Cardiac fibroblast (primary cell): ENCODE measurements around the gene SSX2IP.

Experiments used
- DNase-seq, 2 donors: peaks; one replicate each; pipeline versions ENCODE4 v3.0.0 to v3.0.0-alpha.2; 2010; ENCODE audit warnings: low read depth in 2 of 2
- H3K4me3 ChIP-seq, 2 donors: replicated peaks in 1 of 2; 1 replicate in 1 of 2; 2 replicates in 1 of 2; pipeline ENCODE4 v1.5.1; 2011; ENCODE audit warnings: low read depth in 2 of 2, low read length in 2 of 2, mild to moderate bottlenecking in 2 of 2, moderate library complexity in 1 of 2
- CTCF ChIP-seq: IDR thresholded peaks from one replicate; pipeline ENCODE4 v1.5.1; 2011; ENCODE audit warnings: low read depth, mild to moderate bottlenecking, low read length, inconsistent platforms

The SSX2IP gene

GRCh38 chr1:84689514-84690396 is 506 bp downstream of the SSX2IP start:
- TF ChIP-seq CTCF, result peak; percentile 46
- DNase-seq, result peak; percentile 44 to 54
- peak overlapping the region; percentile 70 to 85 for H3K4me3 ChIP-seq

GRCh38 chr1:84688463-84689061 is 1.7 kb downstream of the SSX2IP start:
- peak; percentile 20 to 56 for DNase-seq
- no peak overlapping the region for H3K4me3 ChIP-seq
- TF ChIP-seq CTCF, result no peak

GRCh38 chr1:84687714-84688462 is 2.4 kb downstream of the SSX2IP start:
- peak; percentile 17 to 27 for DNase-seq
- TF ChIP-seq CTCF, result no peak
- H3K4me3 ChIP-seq, result no peak overlapping the region

DNA sequence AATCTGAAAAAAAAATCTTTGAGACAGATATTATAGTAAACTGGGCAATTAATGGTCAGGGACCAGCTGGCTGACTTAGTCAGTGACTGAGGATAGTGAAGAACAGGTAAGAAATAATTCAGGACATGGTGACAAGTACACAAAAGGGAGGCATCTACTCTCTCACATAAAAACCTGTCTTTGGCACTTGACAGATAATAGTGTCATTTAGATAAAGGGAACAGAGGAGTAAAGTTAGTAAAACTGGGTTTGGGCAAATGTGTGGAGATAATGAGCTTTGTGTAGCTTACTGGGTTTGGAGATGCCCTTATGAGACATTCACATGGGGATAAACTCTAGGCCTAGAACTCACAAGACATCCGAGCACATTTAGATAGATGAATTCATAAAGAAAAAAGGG is 4.0 kb downstream of the SSX2IP start:
- no peak overlapping the region for H3K4me3 ChIP-seq
- no peak for TF ChIP-seq CTCF

DNA sequence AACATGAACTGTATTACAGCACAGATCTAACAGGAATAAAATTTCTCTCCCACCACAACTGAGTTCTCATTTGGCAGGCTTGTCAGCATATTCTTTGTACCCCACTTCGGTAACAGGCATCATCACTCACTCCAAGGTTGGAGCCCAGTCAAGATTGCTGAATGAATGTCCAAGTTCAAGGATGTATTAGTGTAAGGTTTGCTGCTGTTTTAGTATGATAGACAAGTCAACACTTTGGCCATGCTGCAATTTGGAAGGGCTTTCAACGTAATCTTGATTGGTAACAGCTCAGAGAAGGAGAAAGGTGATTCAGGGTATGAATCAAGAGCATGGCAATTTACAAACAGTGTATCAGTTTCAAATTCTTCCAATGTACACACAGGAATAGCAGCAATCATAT is 6.8 kb downstream of the SSX2IP start:
- DNase-seq, result no peak
- no peak for TF ChIP-seq CTCF
- H3K4me3 ChIP-seq, result no peak overlapping the region

More for the DNA sequence above, 4.0 kb downstream of the SSX2IP start:
- DNase-seq, result no peak

- no peak for TF ChIP-seq CTCF
- no peak overlapping the region for H3K4me3 ChIP-seq
- DNase-seq, result no peak
Measured at GRCh38 chr1:84682047-84682446, 8.2 kb downstream of the SSX2IP start.
